WERI-Rb-1 (cell line): Measurements from ENCODE around the gene CFAP45.
A peak's percentile ranks its signal among the peaks of the same experiment; 100 is the strongest.

Experiments
- DNase-seq: peaks from one replicate; pipeline ENCODE4 v3.0.0-alpha.2; 2020
- H3K27ac ChIP-seq: fragments of 250-450 bp; sonication (Bioruptor Pico); 2 replicates; pipeline ENCODE4 v1.5.1; 2020; ENCODE audit warnings: mild to moderate bottlenecking, moderate library complexity
- H3K27me3 ChIP-seq: fragments of 250-450 bp; sonication (Bioruptor Pico); 2 replicates; pipeline ENCODE4 v1.5.1; 2021; ENCODE audit warnings: mild to moderate bottlenecking, low read depth, moderate library complexity; ENCODE audit not compliant: insufficient read depth, severe bottlenecking
- H3K36me3 ChIP-seq: fragments of 250-450 bp; sonication (Bioruptor Pico); 2 replicates; pipeline ENCODE4 v1.5.1; 2020; ENCODE audit warnings: mild to moderate bottlenecking, moderate library complexity
- H3K4me3 ChIP-seq: 2 replicates; pipeline ENCODE4 v1.5.1; 2011; ENCODE audit warnings: low read depth, mild to moderate bottlenecking, control low read depth, low read length
- H3K9me3 ChIP-seq: fragments of 250-450 bp; sonication (Bioruptor Pico); 2 replicates; pipeline ENCODE4 v1.5.1; 2021; ENCODE audit warnings: mild to moderate bottlenecking, moderate library complexity; ENCODE audit not compliant: severe bottlenecking
- TF ChIP-seq, protein P1 (sequence below): IDR thresholded peaks from 2 replicates; pipeline ENCODE4 v1.5.1; 2011; ENCODE audit warnings: low read depth, mild to moderate bottlenecking, control low read depth, inconsistent platforms, low read length

CFAP45 gene

GRCh38 chr1:159933347-159933746, 33.4 kb upstream of the CFAP45 start:
- Histone ChIP-seq H3K27me3 (no peaks in the 10 kb centered on the region), H3K27ac (no peak overlapping the region), H3K36me3 (peaks cover 98% of the 10 kb centered on the region), H3K4me3 (no peak overlapping the region), H3K9me3 (no peaks in the 10 kb centered on the region)
- TF ChIP-seq, protein P1, sequence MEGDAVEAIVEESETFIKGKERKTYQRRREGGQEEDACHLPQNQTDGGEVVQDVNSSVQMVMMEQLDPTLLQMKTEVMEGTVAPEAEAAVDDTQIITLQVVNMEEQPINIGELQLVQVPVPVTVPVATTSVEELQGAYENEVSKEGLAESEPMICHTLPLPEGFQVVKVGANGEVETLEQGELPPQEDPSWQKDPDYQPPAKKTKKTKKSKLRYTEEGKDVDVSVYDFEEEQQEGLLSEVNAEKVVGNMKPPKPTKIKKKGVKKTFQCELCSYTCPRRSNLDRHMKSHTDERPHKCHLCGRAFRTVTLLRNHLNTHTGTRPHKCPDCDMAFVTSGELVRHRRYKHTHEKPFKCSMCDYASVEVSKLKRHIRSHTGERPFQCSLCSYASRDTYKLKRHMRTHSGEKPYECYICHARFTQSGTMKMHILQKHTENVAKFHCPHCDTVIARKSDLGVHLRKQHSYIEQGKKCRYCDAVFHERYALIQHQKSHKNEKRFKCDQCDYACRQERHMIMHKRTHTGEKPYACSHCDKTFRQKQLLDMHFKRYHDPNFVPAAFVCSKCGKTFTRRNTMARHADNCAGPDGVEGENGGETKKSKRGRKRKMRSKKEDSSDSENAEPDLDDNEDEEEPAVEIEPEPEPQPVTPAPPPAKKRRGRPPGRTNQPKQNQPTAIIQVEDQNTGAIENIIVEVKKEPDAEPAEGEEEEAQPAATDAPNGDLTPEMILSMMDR: no peak
- DNase-seq: no peak

DNA sequence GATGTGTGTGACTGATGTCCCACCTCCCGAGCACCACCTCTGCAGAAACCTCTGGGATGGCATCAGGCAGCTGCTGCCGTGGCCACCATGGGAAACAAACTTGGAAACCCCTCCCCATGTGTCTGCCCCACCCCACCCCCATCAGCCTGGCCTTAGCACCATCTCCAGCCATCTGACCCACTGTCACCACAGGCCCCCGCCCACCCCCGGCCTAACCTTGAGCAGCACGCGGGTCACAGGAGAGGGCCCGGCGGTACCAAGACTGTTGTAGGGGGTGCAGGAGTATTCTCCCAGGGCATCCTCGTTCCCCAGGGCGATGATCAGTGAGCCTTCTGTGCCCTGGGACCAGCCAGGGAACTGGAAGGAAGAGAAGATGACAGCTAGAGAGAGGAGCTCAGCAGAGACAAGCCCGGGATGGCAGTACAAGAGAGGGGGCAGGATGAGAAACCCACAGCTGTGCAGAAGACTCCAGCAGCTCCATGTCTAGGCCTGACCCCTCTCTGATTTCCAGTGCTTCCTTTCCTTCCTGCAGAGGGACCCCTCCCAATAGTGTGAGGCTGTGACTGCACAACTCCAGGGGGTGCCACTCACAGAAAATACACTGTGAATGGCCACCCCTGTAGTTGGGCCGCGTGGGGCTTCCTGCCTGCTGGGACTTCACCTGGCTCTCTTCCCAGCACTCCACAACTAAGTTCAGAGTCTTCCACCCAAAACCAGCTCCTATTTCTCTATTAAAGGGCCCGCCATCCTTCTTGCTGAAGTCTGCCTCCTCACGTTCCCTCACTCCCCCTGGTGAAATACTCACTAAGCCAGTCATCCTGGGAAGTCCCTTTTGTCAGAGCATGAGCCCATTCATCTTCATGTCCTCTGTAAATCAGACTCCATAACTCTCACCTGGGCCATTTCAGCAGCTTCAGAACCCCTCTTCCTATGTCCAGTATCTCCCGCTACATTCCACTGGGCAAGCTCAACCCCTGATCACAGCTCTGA, 32.6 kb upstream of the CFAP45 start:
- Histone ChIP-seq H3K4me3 (no peak overlapping the region), H3K27me3 (no peaks in the 10 kb centered on the region), H3K27ac (peak overlapping the region; percentile 15; the same call in 1 of the 2 replicates), H3K9me3 (no peaks in the 10 kb centered on the region), H3K36me3 (peaks cover 100% of the 10 kb centered on the region)
- no peak for DNase-seq
- TF ChIP-seq, protein P1: 0 out of 2 replicates have a peak, but pooled peaks have one; percentile 6

GRCh38 chr1:159931795-159932173, 31.8 kb upstream of the CFAP45 start:
- Histone ChIP-seq H3K9me3 (no peaks in the 10 kb centered on the region), H3K36me3 (peaks cover 100% of the 10 kb centered on the region), H3K4me3 (no peak overlapping the region), H3K27ac (no peak overlapping the region), H3K27me3 (no peaks in the 10 kb centered on the region)
- DNase-seq: no peak
- TF ChIP-seq, protein P1: no peak

- TF ChIP-seq, protein P1: no peak
- peaks cover 100% of the 10 kb centered on the region for H3K36me3 ChIP-seq
- H3K27me3 ChIP-seq: no peaks in the 10 kb centered on the region
- H3K9me3 ChIP-seq: no peaks in the 10 kb centered on the region
- DNase-seq: no peak
- no peak overlapping the region for H3K27ac ChIP-seq
- no peak overlapping the region for H3K4me3 ChIP-seq
Measured at GRCh38 chr1:159931101-159931794, 31.3 kb upstream of the CFAP45 start.

DNA sequence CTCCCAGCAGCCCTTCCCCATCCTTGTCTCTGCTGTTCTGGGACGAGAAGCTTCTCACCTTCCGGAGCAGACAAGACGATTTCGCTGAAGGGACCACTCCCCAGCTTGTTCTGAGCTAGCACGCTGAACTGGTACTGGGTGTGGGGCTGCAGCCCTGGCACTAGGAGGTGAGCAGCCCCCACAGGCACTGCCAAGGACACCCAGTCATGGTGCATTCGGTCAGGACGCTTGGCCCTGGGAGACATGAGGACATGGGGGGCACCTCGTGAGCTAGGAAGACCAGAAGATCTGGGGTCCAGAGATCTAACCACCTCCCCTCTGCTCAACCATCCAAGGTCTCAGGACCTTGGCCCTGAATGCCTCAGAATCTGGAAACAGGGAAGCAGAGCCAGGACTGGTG, 30.7 kb upstream of the CFAP45 start:
- no peaks in the 10 kb centered on the region for H3K27me3 ChIP-seq
- no peak for DNase-seq
- TF ChIP-seq, protein P1: no peak
- no peak overlapping the region for H3K4me3 ChIP-seq
- no peaks in the 10 kb centered on the region for H3K9me3 ChIP-seq
- H3K36me3 ChIP-seq: peaks cover 95% of the 10 kb centered on the region
- no peak overlapping the region for H3K27ac ChIP-seq
